Measurements from ENCODE around the gene VPS41.

DNA sequence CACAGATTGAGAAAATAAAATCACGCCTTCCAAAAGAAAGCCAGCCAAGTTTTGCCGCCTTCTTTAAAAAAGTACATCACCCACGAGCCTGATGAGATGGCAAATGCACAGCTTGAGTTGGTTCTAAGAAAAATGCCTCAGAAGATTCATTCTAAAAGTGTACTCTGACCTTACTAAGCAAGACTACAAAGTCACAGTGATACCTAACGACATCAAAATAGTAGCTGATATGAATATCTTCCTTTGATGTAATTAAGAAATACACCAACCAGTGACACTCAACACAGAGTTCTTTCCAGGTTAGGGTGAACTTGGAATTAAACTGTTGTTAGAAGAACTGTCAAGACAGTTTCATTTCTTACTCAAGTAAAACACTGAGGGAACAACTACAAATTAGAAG, 199.9 kb downstream of the VPS41 start:
- no peak for TF ChIP-seq ZNF704 (CRISPR knock-in tag; IDR thresholded peaks at IDR 0.05; ENCODE audit: borderline replicate concordance)
- TF ChIP-seq ZNF792 (CRISPR knock-in tag; IDR thresholded peaks at IDR 0.05) = no peak
- TF ChIP-seq TCF12 (IDR thresholded peaks at IDR 0.05) = no peak
- no peak for TF ChIP-seq TCF12 (CRISPR knock-in tag; IDR thresholded peaks at IDR 0.05)

All from HepG2 (cell line).